Astrocyte (in vitro differentiated cells and primary cell): ENCODE measurements around the gene TMEM14C. TPM values are rescaled to one million over a fixed set of nuclear protein-coding genes. Genes with fewer than 3 reads are reported as not detected.
A peak's percentile ranks its signal among the peaks of the same experiment; 100 is the strongest.

ENCODE experiments used
- DNase-seq: peaks from one replicate; pipeline ENCODE4 v3.0.0-alpha.2; 2010; ENCODE audit warnings: low read depth
- FAIRE-seq: peaks from 2 replicates; lab custom pipeline; 2011; peaks lifted over from hg19 to GRCh38; lab: Jason Lieb, UNC
- H2AFZ ChIP-seq: 2 replicates; pipeline ENCODE4 v1.6.0; 2012; ENCODE audit warnings: low read depth, low read length, inconsistent platforms
- H3K27ac ChIP-seq: 2 replicates; pipeline ENCODE4 v1.5.1; 2011; ENCODE audit warnings: low read depth, low read length, inconsistent platforms
- H3K27me3 ChIP-seq: 2 replicates; pipeline ENCODE4 v1.6.0; 2011; ENCODE audit warnings: low read length, inconsistent platforms; ENCODE audit not compliant: insufficient read depth
- H3K36me3 ChIP-seq: 2 replicates; pipeline ENCODE4 v1.5.1; 2011; ENCODE audit warnings: low read length, inconsistent platforms; ENCODE audit not compliant: insufficient read depth
- H3K4me1 ChIP-seq: 2 replicates; pipeline ENCODE4 v1.5.1; 2011; ENCODE audit warnings: low read length, inconsistent platforms; ENCODE audit not compliant: insufficient read depth
- H3K4me2 ChIP-seq: 2 replicates; pipeline ENCODE4 v1.6.0; 2012; ENCODE audit warnings: low read length, inconsistent platforms
- H3K4me3 ChIP-seq: 2 replicates; pipeline ENCODE4 v1.5.1; 2011; ENCODE audit warnings: low read depth, mild to moderate bottlenecking, low read length, inconsistent platforms; ENCODE audit not compliant: insufficient read depth
- H3K79me2 ChIP-seq: 2 replicates; pipeline ENCODE4 v1.6.0; 2012; ENCODE audit warnings: mild to moderate bottlenecking, low read length, inconsistent platforms; ENCODE audit not compliant: insufficient read depth
- H3K9ac ChIP-seq: 2 replicates; pipeline ENCODE4 v1.6.0; 2012; ENCODE audit warnings: mild to moderate bottlenecking, low read length, inconsistent platforms
- H3K9me3 ChIP-seq: 2 replicates; pipeline ENCODE4 v1.5.1; 2012; ENCODE audit warnings: low read depth, mild to moderate bottlenecking, low read length, inconsistent platforms; ENCODE audit not compliant: insufficient read depth
- H4K20me1 ChIP-seq: 2 replicates; pipeline ENCODE4 v1.6.0; 2012; ENCODE audit warnings: low read length, inconsistent platforms; ENCODE audit not compliant: insufficient read depth
- H3K27ac Mint-ChIP-seq: one replicate; pipeline ENCODE4 v1.8.0; 2021; ENCODE audit warnings: mild to moderate bottlenecking, mixed read lengths; ENCODE audit not compliant: unreplicated experiment
- H3K27me3 Mint-ChIP-seq: one replicate; pipeline ENCODE4 v1.8.0; 2021; ENCODE audit warnings: low read depth, mixed read lengths; ENCODE audit not compliant: unreplicated experiment
- H3K36me3 Mint-ChIP-seq: one replicate; pipeline ENCODE4 v1.8.0; 2021; ENCODE audit warnings: low read depth, mixed read lengths; ENCODE audit not compliant: unreplicated experiment
- H3K4me1 Mint-ChIP-seq: one replicate; pipeline ENCODE4 v1.8.0; 2021; ENCODE audit warnings: low read depth, mixed read lengths; ENCODE audit not compliant: unreplicated experiment
- H3K4me3 Mint-ChIP-seq: one replicate; pipeline ENCODE4 v1.8.0; 2021; ENCODE audit warnings: mild to moderate bottlenecking, moderate library complexity, mixed read lengths; ENCODE audit not compliant: unreplicated experiment
- H3K9me3 Mint-ChIP-seq: one replicate; pipeline ENCODE4 v1.8.0; 2021; ENCODE audit warnings: mild to moderate bottlenecking, mixed read lengths; ENCODE audit not compliant: unreplicated experiment
- CTCF ChIP-seq: IDR thresholded peaks from 2 replicates; pipeline ENCODE4 v1.5.1; 2011; ENCODE audit warnings: low read depth, mild to moderate bottlenecking, inconsistent platforms, low read length, moderate library complexity; ENCODE audit not compliant: insufficient read depth
- EZH2 ChIP-seq: IDR thresholded peaks from 2 replicates; pipeline ENCODE4 v1.6.1; 2012; ENCODE audit warnings: mild to moderate bottlenecking, low read length, inconsistent platforms; ENCODE audit not compliant: insufficient read depth
- total RNA-seq: library from RNA; stranded (reverse); gene quantifications from 2 replicates; pipeline ENCODE4 v1.2.1, GENCODE V29; 2021

The TMEM14C gene
- total RNA-seq, 1 donor from 2014 or later = 134 TPM

GRCh38 chr6:10725044-10725443 is 2.2 kb downstream of the TMEM14C start:
- H3K27ac Mint-ChIP-seq = no peak overlapping the region
- H2AFZ ChIP-seq = no peak overlapping the region
- H3K4me1 Mint-ChIP-seq = peaks cover 31% of the 10 kb centered on the region
- peaks cover 15% of the 10 kb centered on the region for H3K4me1 ChIP-seq
- H3K79me2 ChIP-seq = peaks cover 37% of the 10 kb centered on the region
- no peaks in the 10 kb centered on the region for H3K27me3 Mint-ChIP-seq
- DNase-seq = no peak
- H3K4me3 Mint-ChIP-seq = peak overlapping the region; percentile 20
- H3K9me3 ChIP-seq = no peaks in the 10 kb centered on the region
- H3K4me3 ChIP-seq = no peak overlapping the region
- H3K4me2 ChIP-seq = no peak overlapping the region
- no peak overlapping the region for H3K27ac ChIP-seq
- FAIRE-seq = no peak
- peaks cover 7% of the 10 kb centered on the region for H3K36me3 ChIP-seq
- no peaks in the 10 kb centered on the region for H3K27me3 ChIP-seq
- H3K9ac ChIP-seq = no peak overlapping the region
- H4K20me1 ChIP-seq = peaks cover 13% of the 10 kb centered on the region
- no peaks in the 10 kb centered on the region for H3K9me3 Mint-ChIP-seq
- peaks cover 13% of the 10 kb centered on the region for H3K36me3 Mint-ChIP-seq
- TF ChIP-seq CTCF (no peak), EZH2 (no peak)

DNA sequence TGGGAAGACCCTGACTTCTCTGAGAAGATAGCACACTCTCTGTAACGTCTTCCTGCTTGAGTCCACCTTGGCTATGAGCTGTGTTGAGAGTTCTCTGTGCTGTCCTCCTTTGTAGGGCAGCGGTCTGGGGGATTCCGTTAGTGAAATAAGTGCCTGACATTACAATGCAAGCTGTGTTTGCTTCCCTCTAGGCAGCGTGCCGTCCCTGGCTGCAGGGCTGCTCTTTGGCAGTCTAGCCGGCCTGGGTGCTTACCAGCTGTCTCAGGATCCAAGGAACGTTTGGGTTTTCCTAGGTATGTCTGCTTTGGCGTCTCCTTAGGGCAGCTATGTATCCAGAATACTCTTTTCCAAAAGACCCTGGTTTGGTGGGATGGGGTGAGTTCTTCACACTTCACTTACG is 2.8 kb downstream of the TMEM14C start:
- Mint-ChIP-seq H3K27ac (no peak overlapping the region), H3K4me3 (no peak overlapping the region), H3K36me3 (peaks cover 17% of the 10 kb centered on the region), H3K27me3 (no peaks in the 10 kb centered on the region), H3K9me3 (no peaks in the 10 kb centered on the region), H3K4me1 (peaks cover 37% of the 10 kb centered on the region)
- Histone ChIP-seq H3K27me3 (no peaks in the 10 kb centered on the region), H2AFZ (no peak overlapping the region), H4K20me1 (peaks cover 13% of the 10 kb centered on the region), H3K4me2 (no peak overlapping the region), H3K9ac (no peak overlapping the region), H3K4me3 (no peak overlapping the region), H3K27ac (no peak overlapping the region), H3K36me3 (peaks cover 14% of the 10 kb centered on the region), H3K9me3 (no peaks in the 10 kb centered on the region), H3K4me1 (peaks cover 15% of the 10 kb centered on the region), H3K79me2 (peaks cover 37% of the 10 kb centered on the region)
- FAIRE-seq = no peak
- TF ChIP-seq EZH2 (no peak), CTCF (no peak)
- no peak for DNase-seq

DNA sequence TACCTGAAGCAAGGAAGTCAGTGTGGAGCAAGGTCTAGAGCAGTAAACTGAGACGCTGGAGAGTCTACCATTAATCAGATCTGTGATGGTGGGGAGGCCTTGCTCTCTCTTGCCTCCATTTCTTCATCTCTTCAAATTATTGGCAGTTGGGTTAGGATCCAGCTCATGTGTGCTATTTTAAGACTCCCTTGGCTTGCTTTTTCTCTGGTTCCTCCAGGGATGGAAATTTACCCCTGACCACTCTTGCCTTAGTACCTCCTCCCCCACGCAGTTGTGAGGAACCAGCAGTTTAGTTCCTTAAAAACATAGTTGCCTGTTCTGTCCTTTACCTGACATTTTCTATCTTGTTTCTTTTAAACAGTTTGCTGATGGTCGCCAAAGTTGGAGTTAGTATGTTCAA is 7.4 kb downstream of the TMEM14C start:
- Histone ChIP-seq H3K4me1 (peaks cover 5% of the 10 kb centered on the region), H4K20me1 (peaks cover 9% of the 10 kb centered on the region), H3K36me3 (peaks cover 20% of the 10 kb centered on the region), H2AFZ (no peak overlapping the region), H3K9ac (no peak overlapping the region), H3K4me3 (no peak overlapping the region), H3K9me3 (no peaks in the 10 kb centered on the region), H3K27me3 (no peaks in the 10 kb centered on the region), H3K79me2 (peaks cover 16% of the 10 kb centered on the region), H3K27ac (no peak overlapping the region), H3K4me2 (no peak overlapping the region)
- Mint-ChIP-seq H3K36me3 (peaks cover 26% of the 10 kb centered on the region), H3K4me3 (no peak overlapping the region), H3K4me1 (peaks cover 32% of the 10 kb centered on the region), H3K27me3 (no peaks in the 10 kb centered on the region), H3K27ac (peak overlapping the region; percentile 58), H3K9me3 (no peaks in the 10 kb centered on the region)
- FAIRE-seq = no peak
- no peak for DNase-seq
- TF ChIP-seq EZH2 (no peak), CTCF (no peak)
